Fibroblast of lung (primary cell): ENCODE measurements around the gene DMXL2. TPM values are rescaled to one million over a fixed set of nuclear protein-coding genes. Genes with fewer than 3 reads are reported as not detected.
"Not testable (repeated sequence)": the region's sequence is repeated elsewhere in the genome, so short reads cannot be mapped to it uniquely, and the experiment has no call there.

Experiments
- DNase-seq, 2 donors: peaks; one replicate each; pipeline versions ENCODE4 v3.0.0 to v3.0.0-alpha.2; 2010; ENCODE audit warnings: low read depth in 2 of 2
- H2AFZ ChIP-seq: 2 replicates; pipeline ENCODE4 v1.5.1; 2012; ENCODE audit warnings: low read length, control low read depth, inconsistent platforms
- H3K27ac ChIP-seq: 2 replicates; pipeline ENCODE4 v1.5.1; 2011; ENCODE audit warnings: low read length, control low read depth; ENCODE audit not compliant: insufficient read depth
- H3K27me3 ChIP-seq: 2 replicates; pipeline ENCODE4 v1.5.1; 2011; ENCODE audit warnings: mild to moderate bottlenecking, low read length; ENCODE audit not compliant: control insufficient read depth, insufficient read depth
- H3K36me3 ChIP-seq: 2 replicates; pipeline ENCODE4 v1.5.1; 2011; ENCODE audit warnings: low read length; ENCODE audit not compliant: control insufficient read depth, insufficient read depth
- H3K4me1 ChIP-seq: 2 replicates; pipeline ENCODE4 v1.5.1; 2011; ENCODE audit warnings: low read length; ENCODE audit not compliant: control insufficient read depth, insufficient read depth; ENCODE audit errors: extremely low read depth
- H3K4me2 ChIP-seq: 2 replicates; pipeline ENCODE4 v1.5.1; 2011; ENCODE audit warnings: low read length, control low read depth; ENCODE audit not compliant: insufficient read depth; ENCODE audit errors: extremely low read depth
- H3K4me3 ChIP-seq, 4 experiments: fragments of 200-600 bp in 1 of 4; sonication (generic) in 1 of 4; replicated peaks in 1 of 4; 2 replicates each; pipeline ENCODE4 v1.5.1; 2011 to 2016; ENCODE audit warnings: low read length in 4 of 4, low read depth in 3 of 4, mild to moderate bottlenecking in 3 of 4, control low read depth in 2 of 4, inconsistent platforms in 1 of 4, mixed read lengths in 1 of 4; ENCODE audit not compliant: insufficient read depth in 1 of 4; ENCODE audit errors: control extremely low read depth in 1 of 4
- H3K79me2 ChIP-seq: 2 replicates; pipeline ENCODE4 v1.5.1; 2012; ENCODE audit warnings: mild to moderate bottlenecking, low read length, inconsistent platforms; ENCODE audit not compliant: control insufficient read depth, insufficient read depth
- H3K9ac ChIP-seq: 2 replicates; pipeline ENCODE4 v1.5.1; 2011; ENCODE audit warnings: mild to moderate bottlenecking, low read length, control low read depth; ENCODE audit not compliant: insufficient read depth
- H3K9me3 ChIP-seq: 2 replicates; pipeline ENCODE4 v1.5.1; 2012; ENCODE audit warnings: low read depth, low read length; ENCODE audit not compliant: control insufficient read depth, insufficient read depth
- H4K20me1 ChIP-seq: 2 replicates; pipeline ENCODE4 v1.5.1; 2011; ENCODE audit warnings: low read length; ENCODE audit not compliant: control insufficient read depth, insufficient read depth; ENCODE audit errors: extremely low read depth
- CTCF ChIP-seq, 2 donors: IDR thresholded peaks in 1 of 2; conservative IDR thresholded peaks in 1 of 2; 1 replicate in 1 of 2; 2 replicates in 1 of 2; pipeline ENCODE4 v1.5.1; 2011 to 2012; ENCODE audit warnings: low read length in 2 of 2, control low read depth in 1 of 2, inconsistent platforms in 1 of 2, low read depth in 1 of 2, mild to moderate bottlenecking in 1 of 2
- EZH2 ChIP-seq: IDR thresholded peaks from 2 replicates; pipeline ENCODE4 v1.5.1; 2012; ENCODE audit warnings: low read length, control low read depth, mild to moderate bottlenecking; ENCODE audit errors: missing control alignments
- polyA plus RNA-seq, 2 donors: library from polyadenylated mRNA; depleted of rRNA in 1 of 2; stranded (reverse) in 1 of 2; unstranded in 1 of 2; fragments of >200 nt; gene quantifications; 2 replicates each; pipeline ENCODE4 v1.2.1, GENCODE V29; 2011 to 2012; ENCODE audit warnings: missing spikeins in 1 of 2
- total RNA-seq: library from RNA; depleted of rRNA; stranded (reverse); fragments of >200 nt; gene quantifications from 2 replicates; pipeline ENCODE4 v1.2.1, GENCODE V29; 2014

Gene DMXL2
- total and polyA plus RNA-seq, 2 donors (not counting 1 experiment from before 2014, with no cell fraction given) = 9.4 to 31.2 TPM

- TF ChIP-seq EZH2 (no peak), CTCF (conservative IDR thresholded peaks at IDR 0.05 in 1 of 2, IDR thresholded peaks at IDR 0.05 in 1 of 2; ENCODE audit: low read depth in 1 of 2, low read length in 2 of 2) (no peak)
- Histone ChIP-seq H4K20me1 (peaks cover 2% of the 10 kb centered on the region), H3K36me3 (no peaks in the 10 kb centered on the region), H3K79me2 (peaks cover 9% of the 10 kb centered on the region), H3K27ac (no peak overlapping the region), H3K4me3 (no peak overlapping the region), H3K4me2 (no peak overlapping the region), H3K9ac (no peak overlapping the region), H3K9me3 (no peaks in the 10 kb centered on the region), H3K4me1 (peaks cover 2% of the 10 kb centered on the region), H2AFZ (no peak overlapping the region), H3K27me3 (no peaks in the 10 kb centered on the region)
- DNase-seq = no peak
These were observed 4.7 kb downstream of the DMXL2 start for GRCh38 chr15:51617886-51618285.

- H3K4me3 ChIP-seq = no peak overlapping the region
- no peaks in the 10 kb centered on the region for H3K4me1 ChIP-seq
- TF ChIP-seq EZH2 = no peak
- no peak for TF ChIP-seq CTCF (conservative IDR thresholded peaks at IDR 0.05 in 1 of 2, IDR thresholded peaks at IDR 0.05 in 1 of 2; ENCODE audit: low read depth in 1 of 2, low read length in 2 of 2)
- H3K27me3 ChIP-seq = no peaks in the 10 kb centered on the region
- no peak overlapping the region for H3K27ac ChIP-seq
- H2AFZ ChIP-seq = no peak overlapping the region
- H4K20me1 ChIP-seq = peaks cover 2% of the 10 kb centered on the region
- H3K36me3 ChIP-seq = no peaks in the 10 kb centered on the region
- no peak overlapping the region for H3K4me2 ChIP-seq
- no peak overlapping the region for H3K9ac ChIP-seq
- no peaks in the 10 kb centered on the region for H3K79me2 ChIP-seq
- H3K9me3 ChIP-seq = no peaks in the 10 kb centered on the region
- DNase-seq = no peak
These were observed 8.6 kb downstream of the DMXL2 start for GRCh38 chr15:51613951-51614350.

- not testable (repeated sequence) for DNase-seq, H3K36me3 ChIP-seq, H3K4me1 ChIP-seq, H3K4me3 ChIP-seq, H2AFZ ChIP-seq, H3K27ac ChIP-seq, H3K4me2 ChIP-seq, H3K27me3 ChIP-seq, H3K9ac ChIP-seq, H3K9me3 ChIP-seq, H3K79me2 ChIP-seq, H4K20me1 ChIP-seq
These were observed 9.9 kb downstream of the DMXL2 start for GRCh38 chr15:51612669-51613068.

- not testable (repeated sequence) for H3K27ac ChIP-seq, H3K4me1 ChIP-seq, H3K9ac ChIP-seq, H3K4me2 ChIP-seq, H3K36me3 ChIP-seq, DNase-seq, H3K79me2 ChIP-seq, H3K9me3 ChIP-seq, H3K4me3 ChIP-seq, H4K20me1 ChIP-seq, H3K27me3 ChIP-seq, H2AFZ ChIP-seq
These were observed 19.1 kb downstream of the DMXL2 start for GRCh38 chr15:51603462-51603948.
